Measurements from ENCODE around the gene TTC31.
"Not testable (repeated sequence)": the region's sequence is repeated elsewhere in the genome, so short reads cannot be mapped to it uniquely, and the experiment has no call there.

Gene TTC31

DNA sequence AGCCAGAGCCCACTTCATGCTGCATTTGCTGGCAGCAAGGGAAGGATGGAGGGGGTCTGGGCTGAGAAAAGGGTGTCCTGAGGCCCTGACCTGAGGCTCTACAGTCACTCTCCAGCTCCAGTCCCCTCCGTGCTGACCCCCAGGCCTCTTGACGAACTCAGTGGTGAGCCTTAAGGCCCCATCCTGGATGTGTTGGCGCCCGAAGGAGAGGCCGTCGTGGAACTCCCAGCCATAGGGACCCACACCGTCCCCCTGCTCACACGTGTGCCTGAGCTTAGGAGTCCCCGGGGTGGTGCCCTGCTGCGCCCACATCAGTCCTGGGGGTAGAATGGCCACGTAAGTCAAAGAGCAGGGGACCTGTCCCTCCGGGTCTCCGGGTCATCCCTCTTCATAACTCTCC lies 18.5 kb upstream of the TTC31 start:
- TF ChIP-seq, protein P1, sequence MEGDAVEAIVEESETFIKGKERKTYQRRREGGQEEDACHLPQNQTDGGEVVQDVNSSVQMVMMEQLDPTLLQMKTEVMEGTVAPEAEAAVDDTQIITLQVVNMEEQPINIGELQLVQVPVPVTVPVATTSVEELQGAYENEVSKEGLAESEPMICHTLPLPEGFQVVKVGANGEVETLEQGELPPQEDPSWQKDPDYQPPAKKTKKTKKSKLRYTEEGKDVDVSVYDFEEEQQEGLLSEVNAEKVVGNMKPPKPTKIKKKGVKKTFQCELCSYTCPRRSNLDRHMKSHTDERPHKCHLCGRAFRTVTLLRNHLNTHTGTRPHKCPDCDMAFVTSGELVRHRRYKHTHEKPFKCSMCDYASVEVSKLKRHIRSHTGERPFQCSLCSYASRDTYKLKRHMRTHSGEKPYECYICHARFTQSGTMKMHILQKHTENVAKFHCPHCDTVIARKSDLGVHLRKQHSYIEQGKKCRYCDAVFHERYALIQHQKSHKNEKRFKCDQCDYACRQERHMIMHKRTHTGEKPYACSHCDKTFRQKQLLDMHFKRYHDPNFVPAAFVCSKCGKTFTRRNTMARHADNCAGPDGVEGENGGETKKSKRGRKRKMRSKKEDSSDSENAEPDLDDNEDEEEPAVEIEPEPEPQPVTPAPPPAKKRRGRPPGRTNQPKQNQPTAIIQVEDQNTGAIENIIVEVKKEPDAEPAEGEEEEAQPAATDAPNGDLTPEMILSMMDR (IDR thresholded peaks at IDR 0.05; ENCODE audit: low read depth, low read length, missing control alignments) = no peak
- peak overlapping the region; percentile 72 for H3K4me3 ChIP-seq (ENCODE audit: low read depth, low read length)
- in situ Hi-C loops (cut with HindIII; ENCODE audit: low sequenced_read_pairs) = no loop called here
- no peak for DNase-seq (ENCODE audit: low read depth)

DNA sequence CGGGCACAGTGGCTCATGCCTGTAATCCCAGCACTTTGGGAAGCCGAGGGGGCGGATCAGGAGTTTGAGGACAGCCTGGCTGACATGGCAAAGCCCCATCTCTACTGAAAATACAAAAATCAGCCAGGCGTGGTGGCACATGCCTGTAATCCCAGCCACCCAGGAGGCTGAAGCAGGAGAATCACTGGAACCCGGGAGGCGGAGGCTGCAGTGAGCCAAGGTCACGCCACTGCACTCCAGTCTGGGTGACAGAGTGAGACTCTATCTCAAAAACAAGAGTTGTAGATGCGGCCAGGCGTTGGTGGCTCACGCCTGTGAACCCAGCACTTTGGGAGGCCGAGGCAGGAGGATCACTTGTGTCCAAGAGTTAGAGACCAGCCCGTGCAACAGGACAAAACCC lies 12.1 kb upstream of the TTC31 start:
- H3K4me3 ChIP-seq (ENCODE audit: low read depth, low read length); in situ Hi-C loops (cut with HindIII; ENCODE audit: low sequenced_read_pairs); DNase-seq (ENCODE audit: low read depth): not testable (repeated sequence)

DNA sequence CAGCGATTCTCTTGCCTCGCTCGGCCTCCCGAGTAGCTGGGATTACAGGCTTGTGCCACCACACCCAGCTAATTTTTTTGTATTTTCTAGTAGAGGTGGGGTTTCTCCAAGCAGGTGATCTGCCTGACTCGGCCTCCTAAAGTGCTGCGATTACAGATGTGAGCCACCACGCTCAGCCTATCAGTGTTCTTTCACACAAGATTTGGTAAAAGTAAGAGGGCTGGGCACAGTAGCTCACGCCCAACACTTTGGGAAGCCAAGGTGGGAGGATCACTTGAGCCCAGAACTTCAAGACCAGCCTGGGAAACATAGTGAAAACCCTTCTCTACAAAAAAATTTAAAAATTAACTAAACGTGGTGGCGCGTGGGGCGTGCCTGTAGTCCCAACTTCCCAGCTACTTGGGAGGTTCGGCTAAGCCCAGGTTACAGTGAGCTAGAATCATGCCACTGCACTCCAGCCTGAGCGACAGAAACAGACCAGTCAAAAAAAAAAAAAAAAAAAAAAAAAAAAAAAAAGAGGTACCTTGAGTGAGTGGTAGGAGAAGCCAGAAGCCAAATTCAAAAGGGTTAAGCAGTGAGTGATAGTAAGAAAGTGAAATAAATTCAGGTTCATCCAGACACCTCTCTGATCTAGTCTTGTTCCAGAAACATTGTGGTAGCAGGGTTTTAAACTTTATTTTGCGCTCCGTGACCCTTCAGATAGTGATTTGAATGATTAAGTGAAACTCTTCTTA lies 11.4 kb upstream of the TTC31 start:
- TF ChIP-seq, protein P1 (IDR thresholded peaks at IDR 0.05; ENCODE audit: low read depth, low read length, missing control alignments) = no peak
- H3K4me3 ChIP-seq (ENCODE audit: low read depth, low read length) = peak overlapping the region; percentile 70
- DNase-seq (ENCODE audit: low read depth) = no peak
- in situ Hi-C loops (cut with HindIII; ENCODE audit: low sequenced_read_pairs) = no loop called here

DNA sequence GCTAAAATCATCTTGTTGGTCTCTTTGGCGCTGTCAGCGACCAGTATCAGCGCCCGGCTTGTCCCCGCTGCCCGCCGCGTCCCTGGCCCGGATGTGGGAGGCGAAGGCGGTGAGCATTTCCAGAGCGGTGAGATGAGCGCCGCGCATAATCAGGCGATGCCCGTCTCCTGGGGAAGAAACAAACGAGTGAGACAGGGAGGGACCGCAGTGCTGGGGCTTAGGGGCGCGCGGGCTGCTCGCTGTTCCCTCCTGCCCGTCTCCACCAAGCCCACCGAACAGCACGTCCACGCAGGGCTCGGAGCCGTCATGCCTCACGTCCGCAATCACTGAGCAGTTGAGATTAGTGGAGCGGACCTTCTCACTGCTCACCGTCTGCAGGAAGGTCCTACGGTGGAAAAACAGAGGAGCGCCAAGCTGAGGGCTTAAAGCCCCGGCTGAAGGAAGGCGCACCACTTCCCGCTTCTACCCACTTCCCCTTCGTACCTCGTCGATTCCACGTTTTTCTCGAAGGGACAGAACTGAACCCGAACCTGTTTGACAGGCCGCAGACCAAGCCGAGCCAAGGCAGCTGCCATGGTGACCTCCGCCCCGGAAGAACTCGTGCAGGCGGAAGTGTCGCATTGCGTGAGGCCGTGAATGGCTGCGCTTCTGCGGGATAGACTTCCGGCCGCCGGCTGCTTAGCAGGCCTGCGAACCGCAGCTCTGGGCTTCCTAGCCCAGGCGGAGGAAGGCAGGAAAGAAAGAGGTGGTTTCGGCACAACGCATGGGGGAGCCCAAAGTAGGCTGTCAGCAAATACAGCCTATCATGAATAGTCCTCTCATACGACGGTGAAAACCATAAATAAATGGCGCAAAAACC lies 10.6 kb upstream of the TTC31 start, which contains the start of gene MRPL53:
Gene MRPL53 (minus strand): TSS at position 595 of the 859 bp plus-strand sequence. CDS start 20 bp downstream, at position 575.
- TF ChIP-seq, protein P1 (IDR thresholded peaks at IDR 0.05; ENCODE audit: low read depth, low read length, missing control alignments) = no peak
- peak; percentile 85 for DNase-seq (ENCODE audit: low read depth)

DNA sequence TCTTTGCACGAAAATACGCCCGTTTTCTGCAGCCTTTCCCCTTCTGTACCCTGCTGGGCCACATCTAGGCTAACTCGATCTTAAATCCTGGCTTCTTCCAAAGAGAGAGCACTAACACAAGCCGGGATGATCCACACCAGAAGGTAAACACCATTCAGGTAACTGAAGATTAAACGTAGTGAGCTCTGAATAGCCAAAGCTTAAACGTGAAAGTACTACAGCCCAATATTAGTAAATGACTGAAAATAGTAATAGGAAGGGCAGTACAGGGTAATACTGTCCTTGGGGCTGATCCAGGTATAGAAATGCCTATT lies 10.0 kb upstream of the TTC31 start:
- in situ Hi-C loops (cut with HindIII; ENCODE audit: low sequenced_read_pairs) = no loop called here
- no peak for DNase-seq (ENCODE audit: low read depth)
- peak overlapping the region; percentile 70 for H3K4me3 ChIP-seq (ENCODE audit: low read depth, low read length)
- TF ChIP-seq, protein P1 (IDR thresholded peaks at IDR 0.05; ENCODE audit: low read depth, low read length, missing control alignments) = no peak

More for the DNA sequence above, 10.6 kb upstream of the TTC31 start, which contains the start of gene MRPL53:
- H3K4me3 ChIP-seq (ENCODE audit: low read depth, low read length) = peak within 1 kb of the TSS; percentile 70
- in situ Hi-C loops (cut with HindIII; ENCODE audit: low sequenced_read_pairs) = no loop called here

DNA sequence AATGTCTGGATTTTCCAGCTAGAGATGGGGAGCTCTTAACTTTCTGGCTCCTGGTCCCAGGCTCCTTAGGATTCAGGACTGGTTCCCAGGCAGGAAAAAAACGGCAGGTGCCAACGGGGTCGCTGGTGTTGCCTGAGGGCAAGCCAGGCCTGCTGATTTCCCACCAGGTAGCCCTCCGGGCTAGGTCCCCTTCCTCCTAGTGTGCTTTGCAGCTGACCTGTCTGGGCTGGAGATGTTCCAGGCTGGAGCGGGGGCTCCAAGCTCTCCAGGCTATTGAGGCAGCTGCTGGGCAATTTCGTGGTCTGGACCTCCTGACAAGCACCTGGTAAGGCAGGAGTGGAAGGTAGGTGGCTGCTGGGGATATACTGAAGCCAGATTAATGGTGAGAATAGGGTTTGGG lies 8.4 kb upstream of the TTC31 start:
- H3K4me3 ChIP-seq (ENCODE audit: low read depth, low read length) = no peak overlapping the region
- DNase-seq (ENCODE audit: low read depth) = no peak
- TF ChIP-seq, protein P1 (IDR thresholded peaks at IDR 0.05; ENCODE audit: low read depth, low read length, missing control alignments) = no peak
- in situ Hi-C loops (cut with HindIII; ENCODE audit: low sequenced_read_pairs) = no loop called here

DNA sequence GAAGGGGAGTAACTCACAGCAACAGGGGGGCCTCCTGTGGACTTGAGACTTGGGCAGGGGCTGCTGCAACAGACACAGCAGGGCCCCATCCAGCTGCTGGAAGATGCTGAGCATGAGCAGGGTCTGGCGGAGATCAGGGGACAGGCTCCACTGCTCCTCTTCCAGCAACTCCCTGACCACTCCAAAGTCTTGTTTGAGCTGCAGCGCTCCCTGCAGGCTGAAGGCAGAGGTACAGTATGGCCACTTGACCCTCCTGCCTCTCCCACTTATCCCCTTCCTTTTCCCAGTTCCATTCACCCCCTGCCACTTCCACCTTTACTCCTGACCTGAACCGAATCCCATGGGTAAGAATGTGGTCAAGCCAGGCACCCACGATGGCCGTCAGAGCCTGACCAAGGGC lies 8.0 kb upstream of the TTC31 start:
- in situ Hi-C loops (cut with HindIII; ENCODE audit: low sequenced_read_pairs) = no loop called here
- TF ChIP-seq, protein P1 (IDR thresholded peaks at IDR 0.05; ENCODE audit: low read depth, low read length, missing control alignments) = peak; percentile 17
- DNase-seq (ENCODE audit: low read depth) = no peak
- no peak overlapping the region for H3K4me3 ChIP-seq (ENCODE audit: low read depth, low read length)

All from astrocyte of the cerebellum (primary cell).